Measurements from ENCODE around the gene NEK8. TPM values are rescaled to one million over a fixed set of nuclear protein-coding genes. Genes with fewer than 3 reads are reported as not detected.

The NEK8 gene
- total RNA-seq, 2 experiments from 2014 or later: 14.0 to 17.0 TPM

- Histone ChIP-seq H3K9me2 (ENCODE audit: insufficient read depth, low read length) (no peaks in the 10 kb centered on the region), H4K20me1 (ENCODE audit: insufficient read depth, low read length) (peaks cover 9% of the 10 kb centered on the region; the same call in 1 of the 2 replicates), H3K79me2 (ENCODE audit: insufficient read depth, low read depth, low read length) (peaks cover 35% of the 10 kb centered on the region), H2AFZ (ENCODE audit: low read length) (peak overlapping the region; percentile 77; the same call in 1 of the 2 replicates), H3K4me3 (ENCODE audit: low read depth, low read length, poor library complexity, severe bottlenecking) (peak overlapping the region; percentile 88), H3K36me3 (ENCODE audit: insufficient read depth, low read length) (peaks cover 42% of the 10 kb centered on the region), H3K4me2 (ENCODE audit: low read length) (peak overlapping the region; percentile 92), H3K9me3 (ENCODE audit: low read length) (no peaks in the 10 kb centered on the region), H3K4me1 (ENCODE audit: insufficient read depth, low read length, poor library complexity, severe bottlenecking) (peaks cover 36% of the 10 kb centered on the region), H3K27ac (ENCODE audit: low read depth, low read length, poor library complexity, severe bottlenecking) (peak overlapping the region; percentile 82)
- DNase-seq (ENCODE audit: low spot score): no peak
- TF ChIP-seq EZH2phosphoT487 (IDR thresholded peaks at IDR 0.05; ENCODE audit: borderline replicate concordance, low read depth, low read length) (no peak), CTCF (conservative IDR thresholded peaks at IDR 0.05; ENCODE audit: low read length) (no peak)
- ChIA-PET CTCF (ENCODE audit: unreplicated experiment) (interaction anchor here (0.8 to 1.1 kb wide), 2 partner anchors 8 to 9 kb away, joined by 4 to 7 read pairs; no protein-coding TSS in a partner anchor), POLR2A (interaction anchor here (0.5 to 2.5 kb wide), 13 partner anchors 8 to 233 kb away, joined by 3 to 18 read pairs (median 5); partner anchors contain the start of genes NEK8, PHF12, PROCA1 and SDF2)
- no TSS peak for BruUV-seq (replicated peaks)
- intact Hi-C loops (cut with micrococcal nuclease; ENCODE audit: unreplicated experiment): no loop called here
Measured at GRCh38 chr17:28719021-28719433, 9.6 kb upstream of the NEK8 start.

- TSS peak; percentile 90 for BruUV-seq (replicated peaks)
Measured at GRCh38 chr17:28720247-28720996, 8.2 kb upstream of the NEK8 start.

More at GRCh38 chr17:28720247-28720996, 8.2 kb upstream of the NEK8 start:
- POLR2A ChIA-PET: interaction anchor here (0.6 to 2.5 kb wide), 12 partner anchors 8 to 231 kb away, joined by 3 to 18 read pairs (median 4); partner anchors contain the start of genes NEK8, PHF12, PROCA1 and SDF2
- H3K4me3 ChIP-seq (ENCODE audit: low read depth, low read length, poor library complexity, severe bottlenecking): peak overlapping the region; percentile 88
- CTCF ChIA-PET (ENCODE audit: unreplicated experiment): no interaction called here
- H3K36me3 ChIP-seq (ENCODE audit: insufficient read depth, low read length): peaks cover 56% of the 10 kb centered on the region
- peak overlapping the region; percentile 100 for H3K4me2 ChIP-seq (ENCODE audit: low read length)
- peak overlapping the region; percentile 82 for H3K27ac ChIP-seq (ENCODE audit: low read depth, low read length, poor library complexity, severe bottlenecking)
- peaks cover 9% of the 10 kb centered on the region; the same call in 1 of the 2 replicates for H4K20me1 ChIP-seq (ENCODE audit: insufficient read depth, low read length)
- DNase-seq (ENCODE audit: low spot score): peak; percentile 62
- H2AFZ ChIP-seq (ENCODE audit: low read length): no peak overlapping the region
- H3K79me2 ChIP-seq (ENCODE audit: insufficient read depth, low read depth, low read length): peaks cover 35% of the 10 kb centered on the region
- intact Hi-C loops (cut with micrococcal nuclease; ENCODE audit: unreplicated experiment): loop anchor here (2.0 kb wide), 1 partner anchor 74 kb away; no protein-coding TSS in a partner anchor
- TF ChIP-seq EZH2phosphoT487 (IDR thresholded peaks at IDR 0.05; ENCODE audit: borderline replicate concordance, low read depth, low read length) (no peak), CTCF (conservative IDR thresholded peaks at IDR 0.05; ENCODE audit: low read length) (peak; percentile 62)
- H3K9me2 ChIP-seq (ENCODE audit: insufficient read depth, low read length): no peaks in the 10 kb centered on the region
- peaks cover 50% of the 10 kb centered on the region for H3K4me1 ChIP-seq (ENCODE audit: insufficient read depth, low read length, poor library complexity, severe bottlenecking)
- no peaks in the 10 kb centered on the region for H3K9me3 ChIP-seq (ENCODE audit: low read length)
